A673 (cell line): Measurements from ENCODE around the gene ZBTB21. TPM values are rescaled to one million over a fixed set of nuclear protein-coding genes. Genes with fewer than 3 reads are reported as not detected.

Experiments used
- BruUV-seq: library from RNA; stranded (reverse); fragments of 400-500 nt; replicated peaks from 2 replicates; lab custom pipeline; 2021; lab: Mats Ljungman, UMichigan
- CTCF ChIA-PET: fragments of 300-600 bp; sonication (Branson Sonifier 250); formaldehyde crosslinking; loops from one replicate; lab custom pipeline; 2022; ENCODE audit warnings: antibody characterized with exemption; lab: Charles Lee
- POLR2A ChIA-PET: fragments of 300-600 bp; sonication (Branson Sonifier 250); formaldehyde crosslinking; loops from one replicate; lab custom pipeline; 2022; ENCODE audit warnings: antibody characterized with exemption; ENCODE audit not compliant: low non-redundant PET; lab: Charles Lee
- DNase-seq: peaks from one replicate; pipeline ENCODE4 v3.0.0-alpha.2; 2015; ENCODE audit warnings: low spot score
- H3K27ac ChIP-seq: fragments of 200-600 bp; sonication (generic); 2 replicates; pipeline ENCODE4 v1.5.1; 2016; ENCODE audit warnings: mixed run types, low read depth, mild to moderate bottlenecking, mixed read lengths, antibody characterized with exemption, low read length; ENCODE audit not compliant: poor library complexity, severe bottlenecking
- H3K27me3 ChIP-seq: fragments of 200-600 bp; sonication (generic); replicated peaks from 2 replicates; pipeline ENCODE4 v1.6.1; 2017; ENCODE audit warnings: mixed run types, low read depth, mild to moderate bottlenecking, mixed read lengths, antibody characterized with exemption, low read length; ENCODE audit not compliant: insufficient read depth, poor library complexity
- H3K36me3 ChIP-seq: fragments of 200-600 bp; sonication (generic); 2 replicates; pipeline ENCODE4 v1.6.1; 2016; ENCODE audit warnings: mixed run types, mild to moderate bottlenecking, mixed read lengths, antibody characterized with exemption, low read length; ENCODE audit not compliant: insufficient read depth, poor library complexity, severe bottlenecking
- H3K4me1 ChIP-seq: fragments of 200-600 bp; sonication (generic); 2 replicates; pipeline ENCODE4 v1.6.1; 2017; ENCODE audit warnings: mixed run types, mild to moderate bottlenecking, mixed read lengths, antibody characterized with exemption, low read length; ENCODE audit not compliant: insufficient read depth, poor library complexity, severe bottlenecking
- H3K4me3 ChIP-seq: fragments of 200-600 bp; sonication (generic); 2 replicates; pipeline ENCODE4 v1.5.1; 2016; ENCODE audit warnings: low read depth, mixed run types, mild to moderate bottlenecking, mixed read lengths, low read length; ENCODE audit not compliant: poor library complexity, severe bottlenecking
- H3K9me3 ChIP-seq: fragments of 200-600 bp; sonication (generic); 2 replicates; pipeline ENCODE4 v1.6.1; 2016; ENCODE audit warnings: mixed run types, low read depth, mild to moderate bottlenecking, mixed read lengths, antibody characterized with exemption, low read length; ENCODE audit not compliant: poor library complexity, severe bottlenecking
- EZH2 ChIP-seq: fragments of 200-600 bp; sonication (generic); IDR thresholded peaks from 2 replicates; pipeline ENCODE4 v1.6.1; 2017; ENCODE audit warnings: borderline replicate concordance, low read depth, mild to moderate bottlenecking, mixed read lengths, antibody characterized with exemption, low read length; ENCODE audit not compliant: poor library complexity, severe bottlenecking
- intact Hi-C: fragments of 100-400 bp; cut with micrococcal nuclease; formaldehyde crosslinking; loops from one replicate; pipeline ENCODE4 v1.10.0; 2022; ENCODE audit not compliant: unreplicated experiment
- total RNA-seq: library from RNA; stranded (reverse); gene quantifications from 2 replicates; pipeline ENCODE4 v1.2.3, GENCODE V29; 2021
- TF ChIP-seq, protein P1 (sequence below): fragments of 300-800, 200-600 bp; sonication (generic); conservative IDR thresholded peaks from 2 replicates; pipeline ENCODE4 v1.5.1; 2017; ENCODE audit warnings: low read depth, mild to moderate bottlenecking, antibody characterized with exemption, low read length, moderate library complexity, mixed read lengths

ZBTB21 gene
- total RNA-seq, 1 experiment from 2014 or later: 20.7 TPM

DNA sequence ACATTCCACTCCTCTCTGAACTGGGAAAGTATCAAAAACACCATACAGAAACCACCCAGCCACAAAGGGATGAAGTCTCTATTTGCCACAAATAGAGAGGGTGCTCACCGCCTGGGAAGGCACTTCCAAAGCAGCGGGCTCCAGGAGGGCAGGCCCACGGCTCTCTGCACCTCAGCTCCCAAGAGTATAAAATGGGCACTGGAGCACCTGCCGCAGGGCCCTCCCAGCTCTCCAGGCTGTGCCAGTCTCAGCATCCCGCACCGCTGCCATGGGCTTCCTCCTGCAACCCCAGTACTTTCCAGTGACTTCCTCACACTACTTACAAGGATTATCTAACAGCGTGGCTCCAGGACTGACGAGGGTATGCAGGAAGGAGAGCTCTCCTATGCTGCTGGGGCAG lies 70.8 kb downstream of the ZBTB21 start:
- H3K27ac ChIP-seq: no peak overlapping the region
- intact Hi-C loops: no loop called here
- POLR2A ChIA-PET: no interaction called here
- CTCF ChIA-PET: no interaction called here
- H3K9me3 ChIP-seq: no peaks in the 10 kb centered on the region
- no peaks in the 10 kb centered on the region for H3K36me3 ChIP-seq
- no peaks in the 10 kb centered on the region for H3K4me1 ChIP-seq
- H3K27me3 ChIP-seq: no peaks in the 10 kb centered on the region
- DNase-seq: no peak
- no peak overlapping the region for H3K4me3 ChIP-seq
- no TSS peak for BruUV-seq
- TF ChIP-seq, protein P1, sequence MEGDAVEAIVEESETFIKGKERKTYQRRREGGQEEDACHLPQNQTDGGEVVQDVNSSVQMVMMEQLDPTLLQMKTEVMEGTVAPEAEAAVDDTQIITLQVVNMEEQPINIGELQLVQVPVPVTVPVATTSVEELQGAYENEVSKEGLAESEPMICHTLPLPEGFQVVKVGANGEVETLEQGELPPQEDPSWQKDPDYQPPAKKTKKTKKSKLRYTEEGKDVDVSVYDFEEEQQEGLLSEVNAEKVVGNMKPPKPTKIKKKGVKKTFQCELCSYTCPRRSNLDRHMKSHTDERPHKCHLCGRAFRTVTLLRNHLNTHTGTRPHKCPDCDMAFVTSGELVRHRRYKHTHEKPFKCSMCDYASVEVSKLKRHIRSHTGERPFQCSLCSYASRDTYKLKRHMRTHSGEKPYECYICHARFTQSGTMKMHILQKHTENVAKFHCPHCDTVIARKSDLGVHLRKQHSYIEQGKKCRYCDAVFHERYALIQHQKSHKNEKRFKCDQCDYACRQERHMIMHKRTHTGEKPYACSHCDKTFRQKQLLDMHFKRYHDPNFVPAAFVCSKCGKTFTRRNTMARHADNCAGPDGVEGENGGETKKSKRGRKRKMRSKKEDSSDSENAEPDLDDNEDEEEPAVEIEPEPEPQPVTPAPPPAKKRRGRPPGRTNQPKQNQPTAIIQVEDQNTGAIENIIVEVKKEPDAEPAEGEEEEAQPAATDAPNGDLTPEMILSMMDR: no peak
- no peak for TF ChIP-seq EZH2

Other genes with a start within 250 kb of the ZBTB21 start
- gene RIPK4, start 243.3 kb downstream of the ZBTB21 start, total RNA-seq: 16.0 and 17.0 TPM in 2 replicates
- 16.7 and 17.8 TPM in 2 replicates for gene PRDM15, start 131.0 kb downstream of the ZBTB21 start, total RNA-seq
- 9.2 and 10.8 TPM in 2 replicates for gene C2CD2, start 56.3 kb downstream of the ZBTB21 start, total RNA-seq
- not detected in 2 replicates for gene UMODL1, start 61.0 kb upstream of the ZBTB21 start, total RNA-seq
- 3.4 and 6.2 TPM in 2 replicates for gene ABCG1, start 208.8 kb upstream of the ZBTB21 start, total RNA-seq